ENCODE results near the gene TRAPPC1. TPM values are rescaled to one million over a fixed set of nuclear protein-coding genes. Genes with fewer than 3 reads are reported as not detected.

The TRAPPC1 gene
- total and polyA plus RNA-seq, 2 of the 4 experiments (the other 2 are of a cell fraction), result 50.4 to 303 TPM

- no peak for TF ChIP-seq NFE2L2 (IDR thresholded peaks at IDR 0.05; ENCODE audit: low read depth, low read length)
- TF ChIP-seq CEBPB (IDR thresholded peaks at IDR 0.05; ENCODE audit: low read depth, low read length), result no peak
- TF ChIP-seq RFX5 (IDR thresholded peaks at IDR 0.05; ENCODE audit: low read depth, low read length), result no peak
- no peak for TF ChIP-seq BHLHE40 (IDR thresholded peaks at IDR 0.05; ENCODE audit: low read depth, low read length)
Observed at GRCh38 chr17:7894866-7895265, 36.9 kb downstream of the TRAPPC1 start (continued).

DNA sequence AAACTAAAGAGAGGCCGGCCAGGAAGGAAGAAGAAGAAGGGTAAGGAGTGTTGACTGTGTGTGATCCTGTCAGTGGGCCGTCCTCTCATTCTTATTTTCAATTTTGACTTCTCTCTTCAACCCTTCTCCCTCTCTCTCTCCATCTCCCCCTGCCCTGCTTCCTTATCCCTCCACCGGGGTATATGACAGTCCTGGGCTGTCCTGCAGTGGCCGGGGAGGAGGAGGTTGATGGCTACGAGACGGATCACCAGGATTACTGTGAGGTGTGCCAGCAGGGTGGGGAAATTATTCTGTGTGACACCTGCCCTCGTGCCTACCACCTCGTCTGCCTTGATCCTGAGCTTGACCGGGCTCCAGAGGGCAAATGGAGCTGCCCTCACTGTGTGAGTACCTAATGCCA is 37.5 kb downstream of the TRAPPC1 start:
- ChIA-PET CTCF (no interaction called here), POLR2A (ENCODE audit: unreplicated experiment) (no interaction called here)
- Histone ChIP-seq H2BK120ac (ENCODE audit: low read depth, low read length) (no peak overlapping the region), H3K23ac (ENCODE audit: low read depth, low read length) (no peak overlapping the region), H4K5ac (ENCODE audit: low read depth, low read length) (no peak overlapping the region), H3K27me3 (ENCODE audit: control insufficient read depth, insufficient read depth, low read length) (no peaks in the 10 kb centered on the region), H2BK5ac (ENCODE audit: low read depth, low read length, poor library complexity, severe bottlenecking) (no peak overlapping the region), H4K91ac (ENCODE audit: insufficient read depth, low read depth, low read length) (no peak overlapping the region), H2AFZ (replicated peaks; ENCODE audit: low read length, poor library complexity) (no peak overlapping the region), H3K79me1 (ENCODE audit: low read depth in 1 of 2, low read length in 2 of 2) (peaks cover 4 to 47% of the 10 kb centered on the region in 2 experiments; a peak in 3 of 4 replicates), H3K14ac (replicated peaks; ENCODE audit: low read depth, low read length) (no peak overlapping the region), H3K9me1 (ENCODE audit: insufficient read depth, low read length) (peaks cover 7% of the 10 kb centered on the region; the same call in 1 of the 2 replicates), H4K8ac (ENCODE audit: low read depth in 2 of 2, low read length in 2 of 2) (no peak overlapping the region), H3K4me2 (ENCODE audit: low read depth, low read length) (no peak overlapping the region), H4K20me1 (ENCODE audit: insufficient read depth, low read length) (peaks cover 8% of the 10 kb centered on the region), H3K27ac (ENCODE audit: insufficient read depth, low read length) (no peak overlapping the region), H3K18ac (ENCODE audit: low read depth, low read length) (no peak overlapping the region), H3K4me1 (ENCODE audit: control insufficient read depth, insufficient read depth, low read length) (peaks cover 8% of the 10 kb centered on the region), H2BK15ac (ENCODE audit: low read depth, low read length) (no peak overlapping the region), H3K4ac (ENCODE audit: low read depth, low read length) (no peak overlapping the region), H2AK5ac (ENCODE audit: low read depth, low read length) (no peak overlapping the region), H3K4me3 (ENCODE audit: insufficient read depth, low read depth, low read length) (no peak overlapping the region), H3K9me3 (ENCODE audit: control insufficient read depth, insufficient read depth, low read length) (no peaks in the 10 kb centered on the region), H3K56ac (ENCODE audit: extremely low read depth, insufficient read depth, low read length) (no peak overlapping the region), H3K9ac (ENCODE audit: low read depth, low read length) (no peak overlapping the region), H2BK20ac (ENCODE audit: low read depth, low read length) (no peak overlapping the region), H3K36me3 (ENCODE audit: control insufficient read depth, insufficient read depth, low read length) (peaks cover 60% of the 10 kb centered on the region), H2AK9ac (replicated peaks; ENCODE audit: low read depth, low read length, poor library complexity) (no peak overlapping the region)
- in situ Hi-C loops (cut with MboI; ENCODE audit: low sequenced_read_pairs) (no loop called here), intact Hi-C loops (cut with micrococcal nuclease) (no loop called here), dilution Hi-C loops (cut with HindIII; ENCODE audit: low sequenced_read_pairs, unreplicated experiment) (no loop called here)
- ATAC-seq (ENCODE audit: low read depth) (no peak), DNase-seq (no peak)
- BruUV-seq (replicated peaks), result TSS peak; percentile 79
- 80% methylated on average over 1 of the region's 9 CpGs; no CpG with 5 or more reads in 1 of the 2 experiments for WGBS, 2 experiments (ENCODE audit: extremely low coverage in 2 of 2, insufficient read length in 1 of 2)
- TF ChIP-seq POLR2A (IDR thresholded peaks at IDR 0.05; ENCODE audit: low read depth, low read length) (no peak), MAZ (IDR thresholded peaks at IDR 0.05; ENCODE audit: borderline replicate concordance, low read depth, low read length) (no peak), MXI1 (IDR thresholded peaks at IDR 0.05; ENCODE audit: borderline replicate concordance, low read depth, low read length) (no peak), MAFK (IDR thresholded peaks at IDR 0.05; ENCODE audit: low read depth, low read length) (no peak), CEBPB (IDR thresholded peaks at IDR 0.05; ENCODE audit: low read depth, low read length) (no peak), CHD1 (IDR thresholded peaks at IDR 0.05; ENCODE audit: low read depth, low read length) (no peak), RCOR1 (IDR thresholded peaks at IDR 0.05; ENCODE audit: insufficient replicate concordance, low read length) (no peak), CTCF (conservative IDR thresholded peaks at IDR 0.05; ENCODE audit: low read depth, low read length) (no peak), NFE2L2 (IDR thresholded peaks at IDR 0.05; ENCODE audit: low read depth, low read length) (no peak), RAD21 (IDR thresholded peaks at IDR 0.05; ENCODE audit: low read length) (no peak), BHLHE40 (IDR thresholded peaks at IDR 0.05; ENCODE audit: low read depth, low read length) (no peak), FOS (IDR thresholded peaks at IDR 0.05; ENCODE audit: low read depth, low read length) (no peak)
- TF ChIP-seq, protein P1, sequence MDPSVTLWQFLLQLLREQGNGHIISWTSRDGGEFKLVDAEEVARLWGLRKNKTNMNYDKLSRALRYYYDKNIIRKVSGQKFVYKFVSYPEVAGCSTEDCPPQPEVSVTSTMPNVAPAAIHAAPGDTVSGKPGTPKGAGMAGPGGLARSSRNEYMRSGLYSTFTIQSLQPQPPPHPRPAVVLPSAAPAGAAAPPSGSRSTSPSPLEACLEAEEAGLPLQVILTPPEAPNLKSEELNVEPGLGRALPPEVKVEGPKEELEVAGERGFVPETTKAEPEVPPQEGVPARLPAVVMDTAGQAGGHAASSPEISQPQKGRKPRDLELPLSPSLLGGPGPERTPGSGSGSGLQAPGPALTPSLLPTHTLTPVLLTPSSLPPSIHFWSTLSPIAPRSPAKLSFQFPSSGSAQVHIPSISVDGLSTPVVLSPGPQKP (IDR thresholded peaks at IDR 0.05; ENCODE audit: borderline replicate concordance, low read depth, low read length), result no peak
- TF ChIP-seq, protein P2, sequence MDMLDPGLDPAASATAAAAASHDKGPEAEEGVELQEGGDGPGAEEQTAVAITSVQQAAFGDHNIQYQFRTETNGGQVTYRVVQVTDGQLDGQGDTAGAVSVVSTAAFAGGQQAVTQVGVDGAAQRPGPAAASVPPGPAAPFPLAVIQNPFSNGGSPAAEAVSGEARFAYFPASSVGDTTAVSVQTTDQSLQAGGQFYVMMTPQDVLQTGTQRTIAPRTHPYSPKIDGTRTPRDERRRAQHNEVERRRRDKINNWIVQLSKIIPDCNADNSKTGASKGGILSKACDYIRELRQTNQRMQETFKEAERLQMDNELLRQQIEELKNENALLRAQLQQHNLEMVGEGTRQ (IDR thresholded peaks at IDR 0.05; ENCODE audit: low read depth, low read length), result no peak

Measured in IMR-90 (cell line).